Heart left ventricle (tissue), 16 donors: Measurements from ENCODE around the gene PIK3R1. TPM values are rescaled to one million over a fixed set of nuclear protein-coding genes. Genes with fewer than 3 reads are reported as not detected.

Experiments used
- ATAC-seq, 4 donors: fragments of 200-7000 bp; cut with Tn5 transposase; one replicate each; pipeline ENCODE4 v1.9.1; 2020 to 2022; ENCODE audit warnings: moderate library complexity in 4 of 4, mild to moderate bottlenecking in 3 of 4, moderate number of reproducible peaks in 1 of 4
- DNase-seq, 5 donors: peaks; one replicate each; pipeline ENCODE4 v3.0.0-alpha.2; 2020
- H3K27ac ChIP-seq, 12 donors: fragments of 200-600 bp; sonication (generic) in 4 of 12; one replicate each; pipeline versions ENCODE4 v1.5.0 to v1.8.0; 2016 to 2022; ENCODE audit warnings: mild to moderate bottlenecking in 2 of 12
- H3K27me3 ChIP-seq, 9 donors: fragments of 200-600 bp; sonication (generic) in 2 of 9; one replicate each; pipeline versions ENCODE4 v1.5.1 to v1.8.0; 2016 to 2022; ENCODE audit warnings: mild to moderate bottlenecking in 3 of 9
- H3K36me3 ChIP-seq, 9 donors: fragments of 200-600 bp; sonication (generic) in 2 of 9; one replicate each; pipeline versions ENCODE4 v1.5.0 to v1.8.0; 2018 to 2022; ENCODE audit warnings: mild to moderate bottlenecking in 2 of 9
- H3K4me1 ChIP-seq, 12 donors: fragments of 200-600 bp; sonication (generic) in 4 of 12; one replicate each; pipeline versions ENCODE4 v1.5.0 to v1.8.0; 2016 to 2022; ENCODE audit warnings: mild to moderate bottlenecking in 3 of 12
- H3K4me3 ChIP-seq, 12 donors: fragments of 200-600 bp; sonication (generic) in 4 of 12; one replicate each; pipeline versions ENCODE4 v1.5.0 to v1.8.0; 2017 to 2022; ENCODE audit warnings: mild to moderate bottlenecking in 9 of 12, moderate library complexity in 4 of 12
- H3K9me3 ChIP-seq, 12 donors: fragments of 200-600 bp; sonication (generic) in 4 of 12; one replicate each; pipeline versions ENCODE4 v1.5.0 to v1.8.0; 2016 to 2022; ENCODE audit warnings: mild to moderate bottlenecking in 1 of 12
- CTCF ChIP-seq, 12 donors: fragments of 200-600 bp; sonication (generic) in 4 of 12; IDR thresholded peaks; one replicate each; pipeline versions ENCODE4 v1.5.0 to v1.8.0; 2018 to 2022; ENCODE audit warnings: antibody characterized with exemption in 12 of 12, mild to moderate bottlenecking in 5 of 12
- POLR2A ChIP-seq, 2 donors: fragments of 450-650 bp; IDR thresholded peaks; one replicate each; pipeline ENCODE4 v1.6.1; 2017; ENCODE audit warnings: antibody characterized with exemption in 2 of 2, mild to moderate bottlenecking in 2 of 2, moderate library complexity in 2 of 2
- WGBS, 4 donors: extraction: QIAGEN DNeasy Blood & Tissue Kit in 2 of 4; methylation state at CpG; one replicate each; pipeline versions ENCODE4 v1.1.5 to v1.1.7; 2013 to 2018; 5-methylcytosine and 5-hydroxymethylcytosine counted together
- intact Hi-C, 10 donors: fragments of 100-400 bp; cut with DNase I; formaldehyde crosslinking; loops; one replicate each; pipeline versions ENCODE4 v1.11.1 to v1.14.2; 2022
- polyA plus RNA-seq, 2 donors: library from polyadenylated mRNA; stranded (reverse); fragments of 200-250 nt; gene quantifications; one replicate each; pipeline ENCODE4 v1.2.3, GENCODE V29; 2013
- total RNA-seq, 9 donors: library from RNA; depleted of rRNA in 2 of 9; stranded (reverse); fragments of >200 nt in 2 of 9; fragmentation: NEBNext Ultra II Directional in 3 of 9; extraction: Animal tissue kit (Norgen Biotek cat#: 25700) in 3 of 9; gene quantifications; one replicate each; pipeline versions ENCODE4 v1.1.0 to v1.2.4, GENCODE V29; 2016 to 2023
- donor health status: ischemic (EF 13 %, LVEDD 7.1; RV severe dilation, severe dysfunction).
- donor health status: healthy with polysubstance abuse.
- donor health status: DM: no; HTN: yes; CAD: no.
- donor health status: DM: no; HTN: no; CAD: no.
- donor health status: ischemic (EF 25% LVEDD 6.9; RV normal size, moderate dysfunction).
- donor health status: ischemic (EF 25% LVEDD 5.7; RV mildly dilated, moderate dysfunction).
- donor health status: healthy.
- donor health status: DM: yes; HTN: yes; CAD: no.
- donor health status: ischemic (EF 35%, LVEDD 5.7; RV mildly dilated, moderate dysfunction).
- donor health status: nonischemic (EF 11% LVEDD 7.7; RV severe dilation, severe dysfunction).
- donor health status: DM: yes; HTN: yes; CAD: no.
- donor health status: PGD.
- donor health status: ischemic (EF 29% LVEDD 5.4; RV normal size, mild dysfunction).
- donor health status: nonischemic (EF 23%, LVEDD 6.1; RV moderate dilation, normal function).

PIK3R1 gene
- total and polyA plus RNA-seq, 11 donors, result 16.3 to 221 (median 102) TPM

GRCh38 chr5:68243681-68244080 lies 28.1 kb downstream of the PIK3R1 start:
- no peaks in the 10 kb centered on the region for H3K9me3 ChIP-seq
- intact Hi-C loops, result no loop called here
- peaks cover 0 to 6% (median 0%) of the 10 kb centered on the region in 9 donors for H3K36me3 ChIP-seq
- no peak for ATAC-seq
- TF ChIP-seq CTCF (IDR thresholded peaks at IDR 0.05), result no peak
- TF ChIP-seq POLR2A (IDR thresholded peaks at IDR 0.05), result no peak
- H3K4me3 ChIP-seq, result no peak overlapping the region
- DNase-seq, result no peak
- H3K27me3 ChIP-seq, result no peaks in the 10 kb centered on the region
- H3K27ac ChIP-seq, result peak overlapping the region in 11 of 12 donors; percentile 19 to 86 (median 63)
- 53 to 59% (median 58%) methylated on average over 2 of the region's 2 CpGs for WGBS, 4 donors
- H3K4me1 ChIP-seq, result peaks cover 9 to 98% (median 77%) of the 10 kb centered on the region in 12 donors

GRCh38 chr5:68245319-68245718 lies 29.8 kb downstream of the PIK3R1 start:
- ATAC-seq (peak in 2 of 4 donors; percentile 33 to 40), DNase-seq (no peak)
- Histone ChIP-seq H3K36me3 (peaks cover 0 to 6% (median 0%) of the 10 kb centered on the region in 9 donors), H3K27ac (peak overlapping the region in 8 of 12 donors; percentile 9 to 45 (median 24)), H3K9me3 (no peaks in the 10 kb centered on the region), H3K4me1 (peaks cover 10 to 98% (median 78%) of the 10 kb centered on the region in 12 donors), H3K4me3 (no peak overlapping the region), H3K27me3 (no peaks in the 10 kb centered on the region)
- TF ChIP-seq POLR2A (IDR thresholded peaks at IDR 0.05), result no peak
- no peak for TF ChIP-seq CTCF (IDR thresholded peaks at IDR 0.05)
- WGBS, 4 donors, result 13 to 26% (median 19%) methylated on average over 3 of the region's 3 CpGs
- intact Hi-C loops, result no loop called here

GRCh38 chr5:68246802-68247201 lies 31.2 kb downstream of the PIK3R1 start:
- Histone ChIP-seq H3K4me1 (peaks cover 10 to 98% (median 78%) of the 10 kb centered on the region in 12 donors), H3K36me3 (peaks cover 0 to 6% (median 0%) of the 10 kb centered on the region in 9 donors), H3K27me3 (no peaks in the 10 kb centered on the region), H3K27ac (peak overlapping the region in 2 of 12 donors; percentile 45 to 85), H3K4me3 (no peak overlapping the region), H3K9me3 (no peaks in the 10 kb centered on the region)
- 53 to 66% (median 62%) methylated on average over 3 of the region's 3 CpGs for WGBS, 4 donors
- intact Hi-C loops, result no loop called here
- ATAC-seq (no peak), DNase-seq (no peak)
- peak in 5 of 12 donors; percentile 12 to 32 (median 17) for TF ChIP-seq CTCF (IDR thresholded peaks at IDR 0.05)
- TF ChIP-seq POLR2A (IDR thresholded peaks at IDR 0.05), result no peak

- DNase-seq, result no peak
- H3K27ac ChIP-seq, result peak overlapping the region in 5 of 12 donors; percentile 45 to 85 (median 78)
- H3K27me3 ChIP-seq, result no peaks in the 10 kb centered on the region
- intact Hi-C loops, result no loop called here
- no peak for ATAC-seq
- H3K4me1 ChIP-seq, result peaks cover 13 to 98% (median 78%) of the 10 kb centered on the region in 12 donors
- H3K9me3 ChIP-seq, result no peaks in the 10 kb centered on the region
- H3K36me3 ChIP-seq, result peaks cover 0 to 6% (median 0%) of the 10 kb centered on the region in 9 donors
- no peak overlapping the region for H3K4me3 ChIP-seq
- WGBS, 4 donors, result 72 to 83% (median 79%) methylated on average over 3 of the region's 3 CpGs
- TF ChIP-seq POLR2A (IDR thresholded peaks at IDR 0.05) (no peak), CTCF (IDR thresholded peaks at IDR 0.05) (no peak)
Observed at GRCh38 chr5:68247627-68248026, 32.1 kb downstream of the PIK3R1 start.
